Measurements from ENCODE around the gene MRTFA.
"Not testable (repeated sequence)": the region's sequence is repeated elsewhere in the genome, so short reads cannot be mapped to it uniquely, and the experiment has no call there.

MRTFA gene

GRCh38 chr22:40391417-40391816 lies 245.1 kb downstream of the MRTFA start:
- H3K4me3 ChIP-seq (ENCODE audit: low read length): no peak overlapping the region
- DNase-seq (ENCODE audit: low read depth): no peak
- no peak for TF ChIP-seq CTCF (conservative IDR thresholded peaks at IDR 0.05; ENCODE audit: low read length)

- H3K4me3 ChIP-seq (ENCODE audit: low read length): no peak overlapping the region
- no peak for DNase-seq (ENCODE audit: low read depth)
- no peak for TF ChIP-seq CTCF (conservative IDR thresholded peaks at IDR 0.05; ENCODE audit: low read length)
Observed at GRCh38 chr22:40388231-40388630, 248.3 kb downstream of the MRTFA start.

- H3K4me3 ChIP-seq (ENCODE audit: low read length): no peak overlapping the region
- TF ChIP-seq CTCF (conservative IDR thresholded peaks at IDR 0.05; ENCODE audit: low read length): no peak
- DNase-seq (ENCODE audit: low read depth): no peak
Observed at GRCh38 chr22:40387746-40388145, 248.8 kb downstream of the MRTFA start.

- no peak for DNase-seq (ENCODE audit: low read depth)
- no peak for TF ChIP-seq CTCF (conservative IDR thresholded peaks at IDR 0.05; ENCODE audit: low read length)
- H3K4me3 ChIP-seq (ENCODE audit: low read length): no peak overlapping the region
Observed at GRCh38 chr22:40385036-40385782, 251.3 kb downstream of the MRTFA start.

GRCh38 chr22:40383905-40384304 lies 252.6 kb downstream of the MRTFA start:
- no peak for TF ChIP-seq CTCF (conservative IDR thresholded peaks at IDR 0.05; ENCODE audit: low read length)
- DNase-seq (ENCODE audit: low read depth): peak; percentile 78

GRCh38 chr22:40381461-40381860 lies 255.1 kb downstream of the MRTFA start:
- TF ChIP-seq CTCF (conservative IDR thresholded peaks at IDR 0.05; ENCODE audit: low read length): no peak
- H3K4me3 ChIP-seq (ENCODE audit: low read length): no peak overlapping the region
- DNase-seq (ENCODE audit: low read depth): no peak

More at GRCh38 chr22:40383905-40384304, 252.6 kb downstream of the MRTFA start:
- H3K4me3 ChIP-seq (ENCODE audit: low read length): no peak overlapping the region

- DNase-seq (ENCODE audit: low read depth); H3K4me3 ChIP-seq (ENCODE audit: low read length): not testable (repeated sequence)
Observed at GRCh38 chr22:40378448-40378847, 258.1 kb downstream of the MRTFA start.
